Endothelial cell of umbilical vein (primary cell): Measurements from ENCODE around the gene CAMTA1.

Source experiments
- POLR2AphosphoS5 ChIP-seq: IDR thresholded peaks from 2 replicates; pipeline ENCODE4 v1.6.1; 2012; ENCODE audit warnings: low read depth, mild to moderate bottlenecking, control low read depth, low read length, moderate library complexity; ENCODE audit not compliant: insufficient read depth
- TF ChIP-seq, protein P1 (sequence below): IDR thresholded peaks from 2 replicates; pipeline ENCODE4 v1.6.1; 2011; ENCODE audit not compliant: insufficient read depth, insufficient read length
- TF ChIP-seq, protein P2 (sequence below), 2 donors: IDR thresholded peaks; 1 replicate in 1 of 2; 2 replicates in 1 of 2; pipeline ENCODE4 v1.5.1; 2011; ENCODE audit warnings: low read length in 2 of 2, mild to moderate bottlenecking in 2 of 2, moderate library complexity in 2 of 2, control low read depth in 1 of 2, inconsistent platforms in 1 of 2, low read depth in 1 of 2; ENCODE audit not compliant: insufficient read depth in 1 of 2; ENCODE audit errors: extremely low read depth in 1 of 2

- TF ChIP-seq POLR2AphosphoS5, result no peak
- TF ChIP-seq, protein P1, sequence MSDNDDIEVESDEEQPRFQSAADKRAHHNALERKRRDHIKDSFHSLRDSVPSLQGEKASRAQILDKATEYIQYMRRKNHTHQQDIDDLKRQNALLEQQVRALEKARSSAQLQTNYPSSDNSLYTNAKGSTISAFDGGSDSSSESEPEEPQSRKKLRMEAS, result no peak
- TF ChIP-seq, protein P2, sequence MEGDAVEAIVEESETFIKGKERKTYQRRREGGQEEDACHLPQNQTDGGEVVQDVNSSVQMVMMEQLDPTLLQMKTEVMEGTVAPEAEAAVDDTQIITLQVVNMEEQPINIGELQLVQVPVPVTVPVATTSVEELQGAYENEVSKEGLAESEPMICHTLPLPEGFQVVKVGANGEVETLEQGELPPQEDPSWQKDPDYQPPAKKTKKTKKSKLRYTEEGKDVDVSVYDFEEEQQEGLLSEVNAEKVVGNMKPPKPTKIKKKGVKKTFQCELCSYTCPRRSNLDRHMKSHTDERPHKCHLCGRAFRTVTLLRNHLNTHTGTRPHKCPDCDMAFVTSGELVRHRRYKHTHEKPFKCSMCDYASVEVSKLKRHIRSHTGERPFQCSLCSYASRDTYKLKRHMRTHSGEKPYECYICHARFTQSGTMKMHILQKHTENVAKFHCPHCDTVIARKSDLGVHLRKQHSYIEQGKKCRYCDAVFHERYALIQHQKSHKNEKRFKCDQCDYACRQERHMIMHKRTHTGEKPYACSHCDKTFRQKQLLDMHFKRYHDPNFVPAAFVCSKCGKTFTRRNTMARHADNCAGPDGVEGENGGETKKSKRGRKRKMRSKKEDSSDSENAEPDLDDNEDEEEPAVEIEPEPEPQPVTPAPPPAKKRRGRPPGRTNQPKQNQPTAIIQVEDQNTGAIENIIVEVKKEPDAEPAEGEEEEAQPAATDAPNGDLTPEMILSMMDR (IDR thresholded peaks at IDR 0.05; ENCODE audit: extremely low read depth in 1 of 2, insufficient read depth in 1 of 2, low read depth in 1 of 2, low read length in 2 of 2), result no peak
These were observed 202.7 kb downstream of the CAMTA1 start for GRCh38 chr1:6987940-6988339.
